HepG2 (cell line): ENCODE results near the gene ZBED1. TPM values are rescaled to one million over a fixed set of nuclear protein-coding genes. Genes with fewer than 3 reads are reported as not detected.

Experiments
- ATAC-seq: fragments of 200-7000 bp; cut with Tn5 transposase; 3 replicates; pipeline ENCODE4 v1.9.1; 2020; ENCODE audit warnings: mild to moderate bottlenecking, moderate library complexity
- BruUV-seq: library from RNA; stranded (reverse); fragments of 400-500 nt; replicated peaks from 2 replicates; lab custom pipeline; 2021; lab: Mats Ljungman, UMichigan
- CTCF ChIA-PET: fragments of 300-600 bp; formaldehyde crosslinking; extraction: SDS; loops from one replicate; lab custom pipeline; 2021; ENCODE audit warnings: low total read pairs, inconsistent platforms, low intra/inter-chr PET ratio; lab: Yijun Ruan, JAX
- POLR2A ChIA-PET: fragments of 350-600 bp; sonication (Branson Sonifier 250); formaldehyde crosslinking; loops from one replicate; lab custom pipeline; 2020; ENCODE audit warnings: antibody characterized with exemption, inconsistent platforms; lab: Yijun Ruan, JAX
- DNase-seq: peaks from one replicate; pipeline ENCODE4 v3.0.0-alpha.2; 2015; ENCODE audit warnings: low spot score
- FAIRE-seq: peaks from 3 replicates; lab custom pipeline; 2011; peaks lifted over from hg19 to GRCh38; lab: Jason Lieb, UNC
- H2AFZ ChIP-seq: one replicate; pipeline ENCODE4 v1.6.1; 2011; ENCODE audit warnings: low read length, inconsistent platforms
- H3K27ac ChIP-seq: fragments of 300-600 bp; 3 replicates; pipeline ENCODE4 v1.8.0; 2011; ENCODE audit warnings: mixed run types, mild to moderate bottlenecking, mixed read lengths, low read length, inconsistent platforms; ENCODE audit not compliant: insufficient read depth; ENCODE audit errors: extremely low read length
- H3K27me3 ChIP-seq, 2 experiments: fragments of 200-600 bp in 1 of 2; 2 replicates in 1 of 2; 3 replicates in 1 of 2; pipeline versions ENCODE4 v1.6.0 to v1.8.0; 2011; ENCODE audit warnings: low read length in 2 of 2, mild to moderate bottlenecking in 2 of 2, moderate library complexity in 2 of 2, inconsistent platforms in 1 of 2; ENCODE audit not compliant: insufficient read depth in 2 of 2, control insufficient read depth in 1 of 2
- H3K36me3 ChIP-seq, 2 experiments: fragments of 200-600 bp in 1 of 2; replicated peaks in 1 of 2; 2 replicates in 1 of 2; 3 replicates in 1 of 2; pipeline versions ENCODE4 v1.5.1 to v1.8.0; 2011; ENCODE audit warnings: low read length in 2 of 2, inconsistent platforms in 1 of 2; ENCODE audit not compliant: insufficient read depth in 2 of 2, control insufficient read depth in 1 of 2
- H3K4me1 ChIP-seq: 2 replicates; pipeline ENCODE4 v1.5.1; 2012; ENCODE audit warnings: low read length, inconsistent platforms; ENCODE audit not compliant: insufficient read depth
- H3K4me2 ChIP-seq: 2 replicates; pipeline ENCODE4 v1.6.0; 2011; ENCODE audit warnings: low read depth, low read length, inconsistent platforms
- H3K4me3 ChIP-seq, 3 experiments: fragments of 200-600 bp in 1 of 3; sonication (generic), shearing (Covaris generic) in 1 of 3; replicated peaks in 1 of 3; 2 replicates each; pipeline ENCODE4 v1.5.1; 2011 to 2016; ENCODE audit warnings: low read length in 3 of 3, inconsistent platforms in 2 of 3, low read depth in 2 of 3, mild to moderate bottlenecking in 2 of 3, control low read depth in 1 of 3, mixed read lengths in 1 of 3; ENCODE audit not compliant: insufficient read depth in 1 of 3
- H3K79me2 ChIP-seq: one replicate; pipeline ENCODE4 v1.6.1; 2011; ENCODE audit warnings: low read length, inconsistent platforms; ENCODE audit not compliant: insufficient read depth
- H3K9ac ChIP-seq: 2 replicates; pipeline ENCODE4 v1.6.0; 2011; ENCODE audit warnings: mild to moderate bottlenecking, low read depth, low read length, inconsistent platforms; ENCODE audit not compliant: insufficient read depth
- H3K9me3 ChIP-seq: 2 replicates; pipeline ENCODE4 v1.5.1; 2012; ENCODE audit warnings: mild to moderate bottlenecking, low read length
- H4K20me1 ChIP-seq: 2 replicates; pipeline ENCODE4 v1.6.0; 2011; ENCODE audit warnings: inconsistent platforms, mild to moderate bottlenecking, low read length, moderate library complexity; ENCODE audit not compliant: insufficient read depth
- AHR ChIP-seq: IDR thresholded peaks from 2 replicates; pipeline ENCODE4 v1.6.1; 2018; ENCODE audit warnings: missing genetic modification reagents, missing compliant biosample characterization
- ISX ChIP-seq: sonication (generic); formaldehyde crosslinking; conservative IDR thresholded peaks from 2 replicates; pipeline ENCODE4 v1.5.0; 2020; ENCODE audit warnings: missing genetic modification reagents
- RARG ChIP-seq: sonication (generic); formaldehyde crosslinking; IDR thresholded peaks from 2 replicates; pipeline ENCODE4 v1.4.0; 2020; ENCODE audit warnings: low read depth, mild to moderate bottlenecking, missing genetic modification reagents
- ZFAT ChIP-seq: sonication (generic); formaldehyde crosslinking; conservative IDR thresholded peaks from 2 replicates; pipeline ENCODE4 v1.8.1; 2023; ENCODE audit warnings: missing genetic modification reagents, inconsistent platforms
- WGBS: methylation state at CpG from one replicate; pipeline ENCODE4 v1.1.6; 2017; ENCODE audit warnings: low lambda C conversion rate; 5-methylcytosine and 5-hydroxymethylcytosine counted together
- in situ Hi-C: cut with HindIII; loops from 2 replicates; pipeline ENCODE4 v1.10.0; 2017; ENCODE audit warnings: low pct_unique_long_range_greater_than_20kb; ENCODE audit not compliant: extremely low pct_ligation_motif_present
- intact Hi-C: fragments of 100-400 bp; cut with micrococcal nuclease; formaldehyde crosslinking; loops from one replicate; pipeline ENCODE4 v1.10.0; 2022; ENCODE audit not compliant: unreplicated experiment
- polyA plus RNA-seq, 8 experiments: library from polyadenylated mRNA; depleted of rRNA in 3 of 8; stranded (reverse) in 7 of 8; unstranded in 1 of 8; fragments of >200 nt; fragmentation: Illumina TruSeq in 4 of 8; extraction: Trizol in 4 of 8; gene quantifications; 2 replicates each; pipeline versions ENCODE4 v1.2.1 to v1.2.3, GENCODE V29; 2011 to 2016; ENCODE audit warnings: low read depth in 4 of 8, missing spikeins in 1 of 8, mixed read lengths in 1 of 8; ENCODE audit not compliant: insufficient read depth in 1 of 8
- total RNA-seq, 5 experiments: library from RNA; depleted of rRNA; stranded (reverse); fragments of >200 nt; fragmentation: Illumina TruSeq; extraction: Trizol; gene quantifications; 2 replicates each; pipeline ENCODE4 v1.2.3, GENCODE V29; 2016; ENCODE audit warnings: low read depth in 1 of 5
- TF ChIP-seq, protein P1 (sequence below), 2 experiments: sonication (generic) in 1 of 2; formaldehyde crosslinking in 1 of 2; IDR thresholded peaks; 2 replicates each; pipeline versions ENCODE4 v1.4.0 to v1.6.1; 2018 to 2020; ENCODE audit warnings: missing genetic modification reagents in 2 of 2, borderline replicate concordance in 1 of 2, low read depth in 1 of 2, mild to moderate bottlenecking in 1 of 2, missing biosample characterization in 1 of 2
- TF ChIP-seq, protein P2 (sequence below): sonication (generic); formaldehyde crosslinking; conservative IDR thresholded peaks from 2 replicates; pipeline ENCODE4 v1.4.0; 2020; ENCODE audit warnings: missing genetic modification reagents
- TF ChIP-seq, protein P3 (sequence below): IDR thresholded peaks from 2 replicates; pipeline ENCODE4 v1.6.1; 2016; ENCODE audit warnings: low read depth, missing genetic modification reagents, missing compliant biosample characterization
- TF ChIP-seq, protein P4 (sequence below): sonication (generic); formaldehyde crosslinking; IDR thresholded peaks from 2 replicates; pipeline ENCODE4 v1.4.0; 2020; ENCODE audit warnings: mild to moderate bottlenecking, missing genetic modification reagents
- TF ChIP-seq, protein P5 (sequence below): sonication (generic); formaldehyde crosslinking; IDR thresholded peaks from 2 replicates; pipeline ENCODE4 v1.4.0; 2020; ENCODE audit warnings: missing genetic modification reagents

The ZBED1 gene
- total and polyA plus RNA-seq, 2 of the 13 experiments (the other 11 are each of a cell fraction or from before 2014, with no cell fraction given) = 20.0 to 29.8 TPM

- TF ChIP-seq, protein P1, sequence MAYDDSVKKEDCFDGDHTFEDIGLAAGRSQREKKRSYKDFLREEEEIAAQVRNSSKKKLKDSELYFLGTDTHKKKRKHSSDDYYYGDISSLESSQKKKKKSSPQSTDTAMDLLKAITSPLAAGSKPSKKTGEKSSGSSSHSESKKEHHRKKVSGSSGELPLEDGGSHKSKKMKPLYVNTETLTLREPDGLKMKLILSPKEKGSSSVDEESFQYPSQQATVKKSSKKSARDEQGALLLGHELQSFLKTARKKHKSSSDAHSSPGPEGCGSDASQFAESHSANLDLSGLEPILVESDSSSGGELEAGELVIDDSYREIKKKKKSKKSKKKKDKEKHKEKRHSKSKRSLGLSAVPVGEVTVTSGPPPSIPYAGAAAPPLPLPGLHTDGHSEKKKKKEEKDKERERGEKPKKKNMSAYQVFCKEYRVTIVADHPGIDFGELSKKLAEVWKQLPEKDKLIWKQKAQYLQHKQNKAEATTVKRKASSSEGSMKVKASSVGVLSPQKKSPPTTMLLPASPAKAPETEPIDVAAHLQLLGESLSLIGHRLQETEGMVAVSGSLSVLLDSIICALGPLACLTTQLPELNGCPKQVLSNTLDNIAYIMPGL (CRISPR knock-in tag; IDR thresholded peaks at IDR 0.05; ENCODE audit: borderline replicate concordance in 1 of 2, low read depth in 1 of 2) = no peak
- TF ChIP-seq, protein P2, sequence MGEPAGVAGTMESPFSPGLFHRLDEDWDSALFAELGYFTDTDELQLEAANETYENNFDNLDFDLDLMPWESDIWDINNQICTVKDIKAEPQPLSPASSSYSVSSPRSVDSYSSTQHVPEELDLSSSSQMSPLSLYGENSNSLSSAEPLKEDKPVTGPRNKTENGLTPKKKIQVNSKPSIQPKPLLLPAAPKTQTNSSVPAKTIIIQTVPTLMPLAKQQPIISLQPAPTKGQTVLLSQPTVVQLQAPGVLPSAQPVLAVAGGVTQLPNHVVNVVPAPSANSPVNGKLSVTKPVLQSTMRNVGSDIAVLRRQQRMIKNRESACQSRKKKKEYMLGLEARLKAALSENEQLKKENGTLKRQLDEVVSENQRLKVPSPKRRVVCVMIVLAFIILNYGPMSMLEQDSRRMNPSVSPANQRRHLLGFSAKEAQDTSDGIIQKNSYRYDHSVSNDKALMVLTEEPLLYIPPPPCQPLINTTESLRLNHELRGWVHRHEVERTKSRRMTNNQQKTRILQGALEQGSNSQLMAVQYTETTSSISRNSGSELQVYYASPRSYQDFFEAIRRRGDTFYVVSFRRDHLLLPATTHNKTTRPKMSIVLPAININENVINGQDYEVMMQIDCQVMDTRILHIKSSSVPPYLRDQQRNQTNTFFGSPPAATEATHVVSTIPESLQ = no peak
Observed at GRCh38 chrX:2526390-2526789, 25.6 kb upstream of the ZBED1 start (continued).

GRCh38 chrX:2523911-2524310 is 23.1 kb upstream of the ZBED1 start:
- ChIA-PET POLR2A (no interaction called here), CTCF (no interaction called here)
- DNase-seq (no peak), ATAC-seq (no peak), FAIRE-seq (no peak)
- Histone ChIP-seq H3K27me3 (peaks cover 0 to 11% of the 10 kb centered on the region in 2 experiments; a peak in 2 of 5 replicates), H3K9ac (no peak overlapping the region), H2AFZ (no peak overlapping the region), H3K79me2 (no peaks in the 10 kb centered on the region), H3K4me3 (no peak overlapping the region), H3K36me3 (no peaks in the 10 kb centered on the region), H3K4me2 (no peak overlapping the region), H4K20me1 (no peaks in the 10 kb centered on the region), H3K27ac (no peak overlapping the region), H3K9me3 (no peaks in the 10 kb centered on the region), H3K4me1 (peaks cover 13% of the 10 kb centered on the region)
- no TSS peak for BruUV-seq
- intact Hi-C loops = no loop called here
- in situ Hi-C loops = no loop called here
- WGBS = 18% methylated on average over 6 of the region's 6 CpGs
- TF ChIP-seq, protein P3, sequence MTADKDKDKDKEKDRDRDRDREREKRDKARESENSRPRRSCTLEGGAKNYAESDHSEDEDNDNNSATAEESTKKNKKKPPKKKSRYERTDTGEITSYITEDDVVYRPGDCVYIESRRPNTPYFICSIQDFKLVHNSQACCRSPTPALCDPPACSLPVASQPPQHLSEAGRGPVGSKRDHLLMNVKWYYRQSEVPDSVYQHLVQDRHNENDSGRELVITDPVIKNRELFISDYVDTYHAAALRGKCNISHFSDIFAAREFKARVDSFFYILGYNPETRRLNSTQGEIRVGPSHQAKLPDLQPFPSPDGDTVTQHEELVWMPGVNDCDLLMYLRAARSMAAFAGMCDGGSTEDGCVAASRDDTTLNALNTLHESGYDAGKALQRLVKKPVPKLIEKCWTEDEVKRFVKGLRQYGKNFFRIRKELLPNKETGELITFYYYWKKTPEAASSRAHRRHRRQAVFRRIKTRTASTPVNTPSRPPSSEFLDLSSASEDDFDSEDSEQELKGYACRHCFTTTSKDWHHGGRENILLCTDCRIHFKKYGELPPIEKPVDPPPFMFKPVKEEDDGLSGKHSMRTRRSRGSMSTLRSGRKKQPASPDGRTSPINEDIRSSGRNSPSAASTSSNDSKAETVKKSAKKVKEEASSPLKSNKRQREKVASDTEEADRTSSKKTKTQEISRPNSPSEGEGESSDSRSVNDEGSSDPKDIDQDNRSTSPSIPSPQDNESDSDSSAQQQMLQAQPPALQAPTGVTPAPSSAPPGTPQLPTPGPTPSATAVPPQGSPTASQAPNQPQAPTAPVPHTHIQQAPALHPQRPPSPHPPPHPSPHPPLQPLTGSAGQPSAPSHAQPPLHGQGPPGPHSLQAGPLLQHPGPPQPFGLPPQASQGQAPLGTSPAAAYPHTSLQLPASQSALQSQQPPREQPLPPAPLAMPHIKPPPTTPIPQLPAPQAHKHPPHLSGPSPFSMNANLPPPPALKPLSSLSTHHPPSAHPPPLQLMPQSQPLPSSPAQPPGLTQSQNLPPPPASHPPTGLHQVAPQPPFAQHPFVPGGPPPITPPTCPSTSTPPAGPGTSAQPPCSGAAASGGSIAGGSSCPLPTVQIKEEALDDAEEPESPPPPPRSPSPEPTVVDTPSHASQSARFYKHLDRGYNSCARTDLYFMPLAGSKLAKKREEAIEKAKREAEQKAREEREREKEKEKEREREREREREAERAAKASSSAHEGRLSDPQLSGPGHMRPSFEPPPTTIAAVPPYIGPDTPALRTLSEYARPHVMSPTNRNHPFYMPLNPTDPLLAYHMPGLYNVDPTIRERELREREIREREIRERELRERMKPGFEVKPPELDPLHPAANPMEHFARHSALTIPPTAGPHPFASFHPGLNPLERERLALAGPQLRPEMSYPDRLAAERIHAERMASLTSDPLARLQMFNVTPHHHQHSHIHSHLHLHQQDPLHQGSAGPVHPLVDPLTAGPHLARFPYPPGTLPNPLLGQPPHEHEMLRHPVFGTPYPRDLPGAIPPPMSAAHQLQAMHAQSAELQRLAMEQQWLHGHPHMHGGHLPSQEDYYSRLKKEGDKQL (CRISPR knock-in tag) = no peak
- TF ChIP-seq ISX (CRISPR knock-in tag) (no peak), ZFAT (CRISPR knock-in tag) (no peak), AHR (CRISPR knock-in tag) (no peak), RARG (CRISPR knock-in tag) (no peak)
- TF ChIP-seq, protein P4, sequence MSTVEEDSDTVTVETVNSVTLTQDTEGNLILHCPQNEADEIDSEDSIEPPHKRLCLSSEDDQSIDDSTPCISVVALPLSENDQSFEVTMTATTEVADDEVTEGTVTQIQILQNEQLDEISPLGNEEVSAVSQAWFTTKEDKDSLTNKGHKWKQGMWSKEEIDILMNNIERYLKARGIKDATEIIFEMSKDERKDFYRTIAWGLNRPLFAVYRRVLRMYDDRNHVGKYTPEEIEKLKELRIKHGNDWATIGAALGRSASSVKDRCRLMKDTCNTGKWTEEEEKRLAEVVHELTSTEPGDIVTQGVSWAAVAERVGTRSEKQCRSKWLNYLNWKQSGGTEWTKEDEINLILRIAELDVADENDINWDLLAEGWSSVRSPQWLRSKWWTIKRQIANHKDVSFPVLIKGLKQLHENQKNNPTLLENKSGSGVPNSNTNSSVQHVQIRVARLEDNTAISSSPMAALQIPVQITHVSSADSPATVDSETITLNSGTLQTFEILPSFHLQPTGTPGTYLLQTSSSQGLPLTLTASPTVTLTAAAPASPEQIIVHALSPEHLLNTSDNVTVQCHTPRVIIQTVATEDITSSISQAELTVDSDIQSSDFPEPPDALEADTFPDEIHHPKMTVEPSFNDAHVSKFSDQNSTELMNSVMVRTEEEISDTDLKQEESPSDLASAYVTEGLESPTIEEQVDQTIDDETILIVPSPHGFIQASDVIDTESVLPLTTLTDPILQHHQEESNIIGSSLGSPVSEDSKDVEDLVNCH (CRISPR knock-in tag) = no peak
- TF ChIP-seq, protein P5, sequence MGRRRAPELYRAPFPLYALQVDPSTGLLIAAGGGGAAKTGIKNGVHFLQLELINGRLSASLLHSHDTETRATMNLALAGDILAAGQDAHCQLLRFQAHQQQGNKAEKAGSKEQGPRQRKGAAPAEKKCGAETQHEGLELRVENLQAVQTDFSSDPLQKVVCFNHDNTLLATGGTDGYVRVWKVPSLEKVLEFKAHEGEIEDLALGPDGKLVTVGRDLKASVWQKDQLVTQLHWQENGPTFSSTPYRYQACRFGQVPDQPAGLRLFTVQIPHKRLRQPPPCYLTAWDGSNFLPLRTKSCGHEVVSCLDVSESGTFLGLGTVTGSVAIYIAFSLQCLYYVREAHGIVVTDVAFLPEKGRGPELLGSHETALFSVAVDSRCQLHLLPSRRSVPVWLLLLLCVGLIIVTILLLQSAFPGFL = no peak
